NB4 (cell line): Measurements from ENCODE around the gene ILF3.
A peak's percentile ranks its signal among the peaks of the same experiment; 100 is the strongest.

Experiments used
- DNase-seq: peaks from one replicate; pipeline ENCODE4 v3.0.0; 2010; ENCODE audit warnings: low read depth
- H3K4me3 ChIP-seq: one replicate; pipeline ENCODE4 v1.5.1; 2011; ENCODE audit warnings: mild to moderate bottlenecking, low read depth, low read length, moderate library complexity
- MYC ChIP-seq: IDR thresholded peaks from 2 replicates; pipeline ENCODE4 v1.6.1; 2011; ENCODE audit warnings: low read depth, low read length
- POLR2A ChIP-seq: IDR thresholded peaks from 2 replicates; pipeline ENCODE4 v1.6.1; 2011; ENCODE audit warnings: mild to moderate bottlenecking; ENCODE audit not compliant: insufficient read length; ENCODE audit errors: extremely low read depth
- TF ChIP-seq, protein P1 (sequence below): IDR thresholded peaks from one replicate; pipeline ENCODE4 v1.5.1; 2012; ENCODE audit warnings: low read depth, low read length
- TF ChIP-seq, protein P2 (sequence below): IDR thresholded peaks from 2 replicates; pipeline ENCODE4 v1.6.1; 2011; ENCODE audit warnings: low read depth, low read length

The ILF3 gene

DNA sequence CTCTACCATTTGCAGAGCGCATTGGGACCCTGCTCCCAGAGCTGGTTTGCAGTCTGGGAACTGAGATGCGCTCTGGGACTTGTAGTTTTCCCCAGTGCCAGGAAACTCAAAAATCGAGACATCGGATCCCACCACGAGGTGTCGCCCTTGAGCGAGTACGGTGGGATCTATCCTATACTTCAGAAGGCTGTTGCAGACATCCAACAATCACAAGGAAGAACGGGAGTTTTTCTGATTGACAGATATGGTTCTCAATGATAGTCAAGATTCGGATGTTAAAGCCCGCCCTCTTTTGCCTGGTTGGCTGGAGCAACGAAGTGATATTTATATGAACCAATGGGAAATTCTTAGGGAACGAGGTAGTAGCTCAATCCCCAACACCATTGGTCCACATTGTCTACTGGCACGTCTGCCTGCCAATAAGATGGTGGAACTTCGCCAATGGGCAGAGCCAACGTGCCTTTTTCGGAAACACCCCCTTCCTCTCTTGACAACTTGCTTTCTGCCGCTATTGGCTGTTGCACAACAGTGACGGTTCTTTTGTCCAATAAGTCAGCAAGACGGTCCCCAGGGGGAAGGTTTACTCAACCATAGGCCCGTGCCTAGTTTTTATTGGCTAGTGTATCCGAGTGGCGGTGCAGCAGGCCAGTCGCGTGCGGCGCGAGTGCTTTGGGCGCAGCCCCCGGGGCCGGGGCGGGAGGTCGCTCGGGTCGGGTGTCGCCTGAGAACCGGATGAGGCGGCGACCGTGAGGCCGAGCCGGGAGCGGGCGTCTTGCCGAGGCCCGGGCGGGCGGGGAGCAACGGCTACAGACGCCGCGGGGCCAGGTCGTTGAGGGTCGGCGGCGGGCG, 63.4 kb downstream of the ILF3 start, which contains the start of gene DNM2:
Gene DNM2, plus strand, starts transcription at position 724 of the 849 bp plus-strand sequence. CDS start 164 bp downstream, outside the sequence.
- H3K4me3 ChIP-seq, result peak within 1 kb of the TSS; percentile 89
- TF ChIP-seq MYC (peak; percentile 94), POLR2A (peak; percentile 95)
- TF ChIP-seq, protein P1, sequence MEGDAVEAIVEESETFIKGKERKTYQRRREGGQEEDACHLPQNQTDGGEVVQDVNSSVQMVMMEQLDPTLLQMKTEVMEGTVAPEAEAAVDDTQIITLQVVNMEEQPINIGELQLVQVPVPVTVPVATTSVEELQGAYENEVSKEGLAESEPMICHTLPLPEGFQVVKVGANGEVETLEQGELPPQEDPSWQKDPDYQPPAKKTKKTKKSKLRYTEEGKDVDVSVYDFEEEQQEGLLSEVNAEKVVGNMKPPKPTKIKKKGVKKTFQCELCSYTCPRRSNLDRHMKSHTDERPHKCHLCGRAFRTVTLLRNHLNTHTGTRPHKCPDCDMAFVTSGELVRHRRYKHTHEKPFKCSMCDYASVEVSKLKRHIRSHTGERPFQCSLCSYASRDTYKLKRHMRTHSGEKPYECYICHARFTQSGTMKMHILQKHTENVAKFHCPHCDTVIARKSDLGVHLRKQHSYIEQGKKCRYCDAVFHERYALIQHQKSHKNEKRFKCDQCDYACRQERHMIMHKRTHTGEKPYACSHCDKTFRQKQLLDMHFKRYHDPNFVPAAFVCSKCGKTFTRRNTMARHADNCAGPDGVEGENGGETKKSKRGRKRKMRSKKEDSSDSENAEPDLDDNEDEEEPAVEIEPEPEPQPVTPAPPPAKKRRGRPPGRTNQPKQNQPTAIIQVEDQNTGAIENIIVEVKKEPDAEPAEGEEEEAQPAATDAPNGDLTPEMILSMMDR, result peak; percentile 98
- TF ChIP-seq, protein P2, sequence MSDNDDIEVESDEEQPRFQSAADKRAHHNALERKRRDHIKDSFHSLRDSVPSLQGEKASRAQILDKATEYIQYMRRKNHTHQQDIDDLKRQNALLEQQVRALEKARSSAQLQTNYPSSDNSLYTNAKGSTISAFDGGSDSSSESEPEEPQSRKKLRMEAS, result peak; percentile 87
- peak; percentile 100 for DNase-seq

DNA sequence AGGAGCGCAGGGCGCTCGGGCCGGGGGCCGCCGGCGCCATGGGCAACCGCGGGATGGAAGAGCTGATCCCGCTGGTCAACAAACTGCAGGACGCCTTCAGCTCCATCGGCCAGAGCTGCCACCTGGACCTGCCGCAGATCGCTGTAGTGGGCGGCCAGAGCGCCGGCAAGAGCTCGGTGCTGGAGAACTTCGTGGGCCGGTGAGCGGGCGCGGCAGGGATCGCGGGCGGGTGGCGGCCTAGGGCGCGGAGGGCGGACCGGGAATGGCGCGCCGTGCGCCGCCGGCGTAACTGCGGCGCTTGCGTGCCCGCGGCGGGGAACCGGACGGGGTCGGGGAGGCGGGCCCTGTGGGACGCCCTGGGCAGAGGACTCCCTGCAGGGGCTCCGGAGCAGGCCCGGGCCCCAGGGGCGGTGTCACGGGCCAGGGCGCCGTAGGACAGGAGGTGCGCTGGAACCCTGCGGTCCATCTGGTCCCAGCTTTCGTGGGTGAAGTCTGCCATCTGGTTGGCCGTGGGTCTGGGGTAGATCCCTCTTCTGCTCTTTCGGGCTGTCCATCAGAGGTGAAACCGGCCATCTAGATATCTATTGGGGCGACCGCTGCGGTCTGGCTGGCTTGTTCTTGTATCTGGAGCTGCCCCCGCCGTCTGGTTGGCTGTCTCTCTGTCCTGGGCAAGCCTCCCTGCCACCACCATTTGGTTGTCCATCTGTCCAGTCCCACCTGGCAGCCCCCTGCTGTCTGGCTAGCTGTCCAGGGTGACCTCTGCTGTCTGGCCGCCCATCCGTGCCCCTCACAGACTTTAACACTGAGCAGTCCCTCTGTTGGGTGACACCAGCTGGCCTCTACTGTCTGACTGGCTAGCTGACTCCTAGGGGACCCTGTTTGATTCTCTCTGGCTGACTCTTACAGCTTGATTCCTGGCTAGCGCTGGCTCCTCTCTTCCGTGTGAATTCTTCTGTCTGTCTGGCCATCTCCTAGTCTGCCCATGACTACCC, 64.4 kb downstream of the ILF3 start:
- peak; percentile 17 for TF ChIP-seq POLR2A
- TF ChIP-seq, protein P1, result no peak
- TF ChIP-seq MYC, result peak; percentile 66
- TF ChIP-seq, protein P2, result peak; percentile 72
- peak overlapping the region; percentile 89 for H3K4me3 ChIP-seq
- peak; percentile 87 for DNase-seq

DNA sequence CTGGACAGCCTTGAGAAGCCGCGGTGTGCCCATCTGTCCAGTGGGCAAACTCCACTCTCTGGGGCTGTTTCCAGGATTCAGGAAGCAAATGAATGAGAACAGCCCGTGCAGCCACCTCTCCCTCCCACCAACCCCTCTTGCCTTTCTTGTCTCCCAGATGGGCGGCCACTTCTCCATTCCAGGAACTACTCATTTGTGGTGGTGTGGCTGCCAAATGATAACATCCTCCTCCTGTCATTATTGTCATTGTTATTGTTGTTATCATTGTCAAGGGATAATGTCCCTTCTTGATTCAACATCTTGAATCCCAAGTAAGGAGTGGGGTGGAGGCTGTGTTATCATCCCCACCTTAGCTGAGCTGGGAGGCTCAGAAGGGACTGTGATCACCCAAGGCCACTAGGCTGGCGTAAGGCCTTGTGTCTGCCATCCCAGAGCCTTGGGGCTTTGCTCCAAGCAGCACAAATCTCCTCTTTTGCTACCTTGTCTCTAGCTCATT, 65.4 kb downstream of the ILF3 start:
- H3K4me3 ChIP-seq, result peak overlapping the region; percentile 89
- peak; percentile 74 for DNase-seq
- TF ChIP-seq, protein P2, result no peak
- TF ChIP-seq, protein P1, result no peak
- TF ChIP-seq MYC (no peak), POLR2A (no peak)

DNA sequence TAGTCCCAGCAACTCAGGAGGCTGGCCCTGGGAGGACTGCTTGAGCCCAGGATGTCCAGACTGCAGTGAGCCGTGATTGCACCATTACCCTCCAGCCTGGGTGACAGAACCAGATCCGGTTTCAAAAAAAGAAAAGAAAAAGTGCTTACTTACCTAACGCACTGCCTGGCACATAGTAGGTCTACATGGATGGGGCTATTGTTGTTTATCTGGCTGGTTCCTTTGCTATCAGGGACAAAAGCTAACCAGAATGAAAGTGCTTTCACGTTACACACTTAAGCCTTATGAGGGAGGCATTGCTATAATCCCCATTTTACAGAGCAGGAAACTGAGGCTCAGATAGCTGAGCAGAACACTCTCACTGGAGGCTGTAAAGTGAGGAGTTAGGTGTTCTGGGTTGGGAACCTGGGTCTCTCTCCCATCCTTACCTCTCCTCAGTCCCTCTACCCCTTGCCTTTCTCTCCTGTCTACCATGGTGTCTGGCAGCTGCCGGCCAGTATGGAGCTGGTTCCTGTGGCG, 66.5 kb downstream of the ILF3 start:
- DNase-seq, result no peak
- peak overlapping the region; percentile 13 for H3K4me3 ChIP-seq
- TF ChIP-seq, protein P1, result no peak
- TF ChIP-seq POLR2A (no peak), MYC (no peak)
- TF ChIP-seq, protein P2, result no peak

DNA sequence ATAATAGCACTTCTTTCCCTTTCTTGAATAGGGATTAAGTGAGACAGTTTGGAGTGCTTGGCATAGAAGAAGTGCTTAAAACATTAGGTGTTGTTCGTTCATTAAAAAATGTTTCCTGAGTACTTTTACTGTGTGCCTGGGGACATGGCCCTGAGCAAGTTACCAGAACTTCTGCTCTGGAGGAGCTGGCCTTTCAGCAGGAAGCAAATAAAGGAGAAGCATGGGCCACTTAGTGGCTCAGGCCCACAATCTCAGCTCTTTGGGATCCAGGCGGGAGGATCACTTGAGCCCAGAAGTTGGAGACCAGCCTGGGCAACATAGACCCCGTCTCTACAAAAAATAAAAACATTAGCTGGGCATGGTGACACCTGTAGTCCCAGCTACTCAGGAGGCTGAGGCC, 69.4 kb downstream of the ILF3 start:
- no peak for DNase-seq
- TF ChIP-seq POLR2A (no peak), MYC (no peak)
- TF ChIP-seq, protein P1, result no peak
- TF ChIP-seq, protein P2, result no peak
- no peak overlapping the region for H3K4me3 ChIP-seq
